ENCODE data around the gene SRC. TPM values are rescaled to one million over a fixed set of nuclear protein-coding genes. Genes with fewer than 3 reads are reported as not detected.

Gene SRC
- total RNA-seq, 4 donors from 2014 or later: 17.1 to 23.7 (median 17.8) TPM

- H3K27ac ChIP-seq: no peak overlapping the region
- WGBS, 2 donors: 85 to 90% methylated on average over 14 of the region's 14 CpGs
- no peaks in the 10 kb centered on the region for H3K27me3 ChIP-seq
- no peak overlapping the region for H3K4me3 ChIP-seq (replicated peaks in 1 of 3)
- intact Hi-C loops (cut with DNase I): no loop called here
- H3K4me1 ChIP-seq: peaks cover 0 to 4% of the 10 kb centered on the region in 2 donors
- no peak for DNase-seq
- TF ChIP-seq, protein P1, sequence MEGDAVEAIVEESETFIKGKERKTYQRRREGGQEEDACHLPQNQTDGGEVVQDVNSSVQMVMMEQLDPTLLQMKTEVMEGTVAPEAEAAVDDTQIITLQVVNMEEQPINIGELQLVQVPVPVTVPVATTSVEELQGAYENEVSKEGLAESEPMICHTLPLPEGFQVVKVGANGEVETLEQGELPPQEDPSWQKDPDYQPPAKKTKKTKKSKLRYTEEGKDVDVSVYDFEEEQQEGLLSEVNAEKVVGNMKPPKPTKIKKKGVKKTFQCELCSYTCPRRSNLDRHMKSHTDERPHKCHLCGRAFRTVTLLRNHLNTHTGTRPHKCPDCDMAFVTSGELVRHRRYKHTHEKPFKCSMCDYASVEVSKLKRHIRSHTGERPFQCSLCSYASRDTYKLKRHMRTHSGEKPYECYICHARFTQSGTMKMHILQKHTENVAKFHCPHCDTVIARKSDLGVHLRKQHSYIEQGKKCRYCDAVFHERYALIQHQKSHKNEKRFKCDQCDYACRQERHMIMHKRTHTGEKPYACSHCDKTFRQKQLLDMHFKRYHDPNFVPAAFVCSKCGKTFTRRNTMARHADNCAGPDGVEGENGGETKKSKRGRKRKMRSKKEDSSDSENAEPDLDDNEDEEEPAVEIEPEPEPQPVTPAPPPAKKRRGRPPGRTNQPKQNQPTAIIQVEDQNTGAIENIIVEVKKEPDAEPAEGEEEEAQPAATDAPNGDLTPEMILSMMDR (IDR thresholded peaks at IDR 0.05): no peak
- no peak for TF ChIP-seq POLR2A (IDR thresholded peaks at IDR 0.05)
- no peaks in the 10 kb centered on the region for H3K9me3 ChIP-seq
- no peaks in the 10 kb centered on the region for H3K36me3 ChIP-seq
These were observed 34.3 kb downstream of the SRC start for GRCh38 chr20:37379967-37380828.

DNA sequence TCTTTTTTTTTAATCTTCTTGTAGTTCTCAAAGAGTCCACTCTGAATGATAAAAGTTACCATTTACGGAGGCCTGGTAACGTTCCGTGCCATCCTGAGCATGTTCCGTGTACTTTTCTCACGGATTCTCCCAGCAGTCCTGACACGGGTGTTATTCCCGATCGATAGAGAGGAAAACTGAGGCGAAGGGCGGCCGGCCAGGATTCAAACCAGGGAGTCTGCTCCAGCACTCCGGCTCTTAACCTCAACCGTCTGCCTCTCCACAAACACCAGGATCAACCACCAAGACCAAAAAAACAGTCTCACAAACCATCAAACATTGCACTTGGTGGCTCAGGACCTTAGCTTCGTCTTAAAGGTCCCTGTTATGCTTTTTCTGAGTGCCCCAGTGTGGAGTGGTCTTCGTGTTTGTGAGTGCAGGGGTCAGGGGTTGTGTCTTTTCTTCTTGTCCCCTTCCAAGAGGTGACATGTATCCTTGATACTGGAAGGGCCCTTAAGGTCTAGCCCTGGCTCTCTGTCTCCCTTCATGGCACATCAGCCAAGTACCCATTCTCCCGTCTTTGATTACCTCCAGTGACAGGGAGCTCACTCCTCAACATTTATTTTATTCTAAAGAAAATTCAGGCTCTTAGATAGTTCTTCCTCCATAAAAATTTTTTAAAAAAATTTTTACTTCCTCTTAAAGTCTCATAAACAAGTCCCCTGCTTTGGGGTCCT lies 35.1 kb downstream of the SRC start:
- H3K27me3 ChIP-seq: no peaks in the 10 kb centered on the region
- intact Hi-C loops (cut with DNase I): no loop called here
- 90 to 94% methylated on average over 16 of the region's 16 CpGs for whole genome bisulfite sequencing, 2 donors
- H3K4me1 ChIP-seq: peaks cover 0 to 4% of the 10 kb centered on the region in 2 donors
- H3K36me3 ChIP-seq: no peaks in the 10 kb centered on the region
- no peak overlapping the region for H3K27ac ChIP-seq
- H3K4me3 ChIP-seq (replicated peaks in 1 of 3): no peak overlapping the region
- no peaks in the 10 kb centered on the region for H3K9me3 ChIP-seq
- TF ChIP-seq POLR2A (IDR thresholded peaks at IDR 0.05): no peak
- TF ChIP-seq, protein P1 (IDR thresholded peaks at IDR 0.05): no peak
- no peak for DNase-seq

- no peak overlapping the region for H3K27ac ChIP-seq
- DNase-seq: no peak
- no peak overlapping the region for H3K4me3 ChIP-seq (replicated peaks in 1 of 3)
- H3K9me3 ChIP-seq: no peaks in the 10 kb centered on the region
- H3K36me3 ChIP-seq: no peaks in the 10 kb centered on the region
- H3K4me1 ChIP-seq: peaks cover 0 to 4% of the 10 kb centered on the region in 2 donors
- intact Hi-C loops (cut with DNase I): no loop called here
- WGBS, 2 donors: 78 to 83% methylated on average over 9 to 10 of the region's 11 CpGs
- TF ChIP-seq POLR2A (IDR thresholded peaks at IDR 0.05): no peak
- TF ChIP-seq, protein P1 (IDR thresholded peaks at IDR 0.05): no peak
- no peaks in the 10 kb centered on the region for H3K27me3 ChIP-seq
These were observed 35.9 kb downstream of the SRC start for GRCh38 chr20:37381621-37382471.

DNA sequence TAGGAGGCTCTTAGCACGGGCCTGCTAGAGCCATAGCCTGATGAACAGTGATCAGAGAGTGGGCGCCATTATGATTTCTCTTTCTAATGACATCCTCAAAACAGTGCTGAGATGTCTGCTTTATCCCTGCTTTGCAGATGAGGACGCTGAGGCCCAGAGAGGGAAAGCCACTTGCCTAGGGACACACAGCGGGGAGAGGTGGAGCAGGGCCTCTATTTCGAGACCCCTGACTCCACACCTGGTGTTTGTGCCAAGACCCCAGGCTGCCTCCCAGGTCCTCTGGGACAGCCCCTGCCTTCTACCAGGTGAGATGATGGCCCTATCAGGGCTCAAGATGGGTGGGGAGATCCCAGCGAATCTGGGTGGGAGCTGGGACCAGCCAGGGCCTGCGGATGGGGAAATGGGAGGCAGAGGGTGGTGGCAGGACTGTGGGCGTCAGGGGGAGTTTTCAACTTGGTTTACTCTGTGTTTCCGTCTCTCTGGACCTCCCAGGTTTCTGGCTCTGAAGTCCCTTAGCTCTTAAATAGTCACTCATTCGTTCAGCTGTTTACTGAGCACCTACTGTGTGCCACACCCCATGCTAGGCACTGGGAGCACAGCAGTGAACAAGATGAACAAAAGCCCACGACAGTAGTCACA lies 36.7 kb downstream of the SRC start:
- 87 to 90% methylated on average over 7 to 11 of the region's 11 CpGs for WGBS, 2 donors
- no peak overlapping the region for H3K27ac ChIP-seq
- H3K27me3 ChIP-seq: no peaks in the 10 kb centered on the region
- DNase-seq: no peak
- H3K36me3 ChIP-seq: no peaks in the 10 kb centered on the region
- no peak for TF ChIP-seq POLR2A (IDR thresholded peaks at IDR 0.05)
- TF ChIP-seq, protein P1 (IDR thresholded peaks at IDR 0.05): no peak
- no peaks in the 10 kb centered on the region for H3K9me3 ChIP-seq
- intact Hi-C loops (cut with DNase I): no loop called here
- H3K4me1 ChIP-seq: peaks cover 0 to 4% of the 10 kb centered on the region in 2 donors
- H3K4me3 ChIP-seq (replicated peaks in 1 of 3): no peak overlapping the region

All from thyroid gland (tissue), 4 donors.